WTC11 (cell line): ENCODE results near the gene LIX1L.

Experiments used
- ATF3 ChIP-seq: sonication (generic); formaldehyde crosslinking; conservative IDR thresholded peaks from 2 replicates; pipeline ENCODE4 v1.8.1; 2022; ENCODE audit warnings: mild to moderate bottlenecking, missing genetic modification reagents
- E2F5 ChIP-seq: sonication (generic); formaldehyde crosslinking; IDR thresholded peaks from 2 replicates; pipeline ENCODE4 v1.8.1; 2022; ENCODE audit warnings: mild to moderate bottlenecking, moderate library complexity, missing genetic modification reagents
- ERG ChIP-seq: fragments of 250-450 bp; sonication (Bioruptor Pico); IDR thresholded peaks from 2 replicates; pipeline ENCODE4 v1.8.0; 2021; ENCODE audit warnings: mild to moderate bottlenecking
- GRHL2 ChIP-seq: fragments of 250-450 bp; sonication (Bioruptor Pico); IDR thresholded peaks from 2 replicates; pipeline ENCODE4 v1.8.0; 2022; ENCODE audit warnings: mild to moderate bottlenecking, moderate library complexity; ENCODE audit not compliant: insufficient replicate concordance, severe bottlenecking
- IRF2 ChIP-seq: sonication (generic); formaldehyde crosslinking; IDR thresholded peaks from 2 replicates; pipeline ENCODE4 v1.8.0; 2022; ENCODE audit warnings: low read depth, missing genetic modification reagents, borderline replicate concordance
- NR2C2 ChIP-seq: sonication (generic); formaldehyde crosslinking; IDR thresholded peaks from 2 replicates; pipeline ENCODE4 v1.8.0; 2022; ENCODE audit warnings: mild to moderate bottlenecking, missing genetic modification reagents
- RELA ChIP-seq: sonication (generic); formaldehyde crosslinking; IDR thresholded peaks from 2 replicates; pipeline ENCODE4 v1.8.1; 2022; ENCODE audit warnings: missing genetic modification reagents, mild to moderate bottlenecking, borderline replicate concordance
- ZBTB21 ChIP-seq: sonication (generic); formaldehyde crosslinking; IDR thresholded peaks from 2 replicates; pipeline ENCODE4 v1.8.1; 2023; ENCODE audit warnings: mild to moderate bottlenecking, missing genetic modification reagents, borderline replicate concordance
- ZNF512 ChIP-seq: sonication (generic); formaldehyde crosslinking; IDR thresholded peaks from 2 replicates; pipeline ENCODE4 v1.8.1; 2022; ENCODE audit warnings: missing genetic modification reagents, borderline replicate concordance
- TF ChIP-seq, protein P1 (sequence below): fragments of 200-600 bp; IDR thresholded peaks from 2 replicates; pipeline ENCODE4 v1.8.0; 2022; ENCODE audit warnings: antibody characterized with exemption

- TF ChIP-seq, protein P1, sequence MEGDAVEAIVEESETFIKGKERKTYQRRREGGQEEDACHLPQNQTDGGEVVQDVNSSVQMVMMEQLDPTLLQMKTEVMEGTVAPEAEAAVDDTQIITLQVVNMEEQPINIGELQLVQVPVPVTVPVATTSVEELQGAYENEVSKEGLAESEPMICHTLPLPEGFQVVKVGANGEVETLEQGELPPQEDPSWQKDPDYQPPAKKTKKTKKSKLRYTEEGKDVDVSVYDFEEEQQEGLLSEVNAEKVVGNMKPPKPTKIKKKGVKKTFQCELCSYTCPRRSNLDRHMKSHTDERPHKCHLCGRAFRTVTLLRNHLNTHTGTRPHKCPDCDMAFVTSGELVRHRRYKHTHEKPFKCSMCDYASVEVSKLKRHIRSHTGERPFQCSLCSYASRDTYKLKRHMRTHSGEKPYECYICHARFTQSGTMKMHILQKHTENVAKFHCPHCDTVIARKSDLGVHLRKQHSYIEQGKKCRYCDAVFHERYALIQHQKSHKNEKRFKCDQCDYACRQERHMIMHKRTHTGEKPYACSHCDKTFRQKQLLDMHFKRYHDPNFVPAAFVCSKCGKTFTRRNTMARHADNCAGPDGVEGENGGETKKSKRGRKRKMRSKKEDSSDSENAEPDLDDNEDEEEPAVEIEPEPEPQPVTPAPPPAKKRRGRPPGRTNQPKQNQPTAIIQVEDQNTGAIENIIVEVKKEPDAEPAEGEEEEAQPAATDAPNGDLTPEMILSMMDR = no peak
- TF ChIP-seq GRHL2 (CRISPR knock-in tag) = no peak
- TF ChIP-seq NR2C2 (CRISPR knock-in tag) = no peak
- TF ChIP-seq IRF2 = no peak
- no peak for TF ChIP-seq ZNF512 (CRISPR knock-in tag)
- no peak for TF ChIP-seq ZBTB21 (CRISPR knock-in tag)
- no peak for TF ChIP-seq E2F5 (CRISPR knock-in tag)
- TF ChIP-seq ERG (CRISPR knock-in tag) = no peak
- TF ChIP-seq ATF3 = no peak
- no peak for TF ChIP-seq RELA
These were observed 45.6 kb downstream of the LIX1L start for GRCh38 chr1:145912128-145912641.
